ENCODE data around the gene COL23A1.

The COL23A1 gene

DNA sequence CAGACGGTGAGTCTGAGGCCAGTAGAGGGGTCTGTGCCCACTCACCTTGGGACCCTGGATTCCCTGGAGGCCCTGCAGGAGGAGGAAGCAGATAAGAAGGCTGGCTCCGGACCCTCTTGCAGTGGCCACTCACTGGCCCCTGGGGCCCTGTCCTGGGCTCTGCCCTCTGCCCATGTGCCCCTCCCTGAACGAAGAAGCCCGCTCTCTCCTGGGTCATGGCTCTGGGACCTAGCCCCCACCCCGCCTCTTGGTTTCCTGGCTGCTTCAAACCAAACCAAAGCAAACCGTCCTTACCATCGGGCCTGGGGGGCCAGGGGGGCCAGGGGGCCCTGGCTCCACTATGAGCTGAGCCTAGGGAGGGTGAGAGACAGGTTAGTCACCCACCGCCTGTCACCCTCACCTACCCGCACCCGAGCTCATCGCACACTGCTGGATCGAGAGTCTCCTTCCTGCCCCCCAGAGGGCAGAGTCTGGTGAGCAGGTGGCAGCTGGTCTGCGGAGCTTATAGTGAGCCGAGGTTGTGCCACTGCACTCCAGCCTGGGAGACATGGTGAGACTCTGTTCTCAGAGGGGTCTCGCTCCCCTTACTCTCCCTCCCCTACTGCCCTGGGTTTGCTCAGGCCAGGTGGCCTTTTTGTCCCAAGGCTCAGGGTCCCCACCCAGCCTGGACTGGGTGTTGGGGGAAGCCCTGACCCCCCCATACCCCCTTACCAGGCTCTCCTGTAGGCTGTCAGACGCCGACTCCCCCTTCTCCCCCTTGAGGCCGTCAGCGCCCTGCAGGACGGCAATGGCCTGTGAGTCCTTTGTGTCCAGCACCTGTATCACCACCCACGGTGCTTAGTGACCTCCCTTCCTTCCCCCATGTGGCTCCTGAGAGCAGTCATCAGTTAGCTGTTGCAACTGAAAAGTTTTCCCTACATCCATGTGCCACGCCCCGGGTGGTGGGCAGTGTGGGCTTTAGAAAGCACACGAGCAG lies 342.4 kb downstream of the COL23A1 start:
- DNase-seq, result no peak

DNA sequence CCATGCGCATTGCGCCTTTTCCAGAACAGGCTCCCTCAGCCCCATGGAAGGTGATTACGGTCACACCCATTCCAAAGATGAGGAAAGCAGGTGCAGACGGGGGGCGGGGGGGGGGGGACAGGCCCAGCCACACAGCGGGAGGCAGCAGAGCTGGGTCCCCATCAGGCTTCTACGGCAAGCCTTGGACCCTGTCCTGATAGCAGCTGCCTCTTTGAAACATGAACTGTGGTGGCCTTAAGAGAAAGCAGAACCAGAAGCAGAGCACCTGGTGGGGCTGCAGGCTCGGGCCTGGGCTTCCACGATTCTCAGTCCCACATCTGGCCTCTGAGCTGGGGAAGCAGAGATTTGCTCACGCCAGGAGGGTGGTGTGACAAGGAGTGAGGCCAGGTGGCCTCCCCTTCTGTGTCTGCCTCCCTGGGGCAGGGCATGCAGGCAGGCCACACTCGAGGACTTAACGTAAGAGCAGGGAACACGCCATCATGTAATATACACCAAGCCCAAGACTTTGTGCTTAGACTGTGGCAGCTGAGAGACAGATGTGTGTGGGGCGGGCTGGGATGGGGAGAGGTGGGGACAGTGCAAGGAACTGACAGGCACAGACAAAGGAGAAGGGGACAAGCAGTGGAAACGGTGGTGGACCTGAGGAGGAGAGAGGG lies 343.4 kb downstream of the COL23A1 start:
- no peak for DNase-seq

DNA sequence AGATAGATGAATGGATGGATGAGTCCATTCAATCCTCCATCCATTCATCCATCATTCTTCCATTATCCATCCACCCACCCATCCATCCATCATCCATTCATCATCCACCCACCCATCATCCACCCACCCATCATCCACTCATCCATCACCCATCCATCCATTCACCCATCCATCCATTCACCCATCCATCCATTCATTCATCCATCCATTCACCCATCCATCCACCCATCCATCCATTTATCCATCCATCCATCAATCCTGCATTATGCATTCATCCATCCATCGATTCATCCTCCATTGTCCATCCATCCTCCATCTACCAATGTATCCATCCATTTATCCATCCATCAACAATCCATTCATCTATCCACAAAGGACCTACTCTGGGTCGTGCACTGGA lies 344.8 kb downstream of the COL23A1 start:
- DNase-seq, result no peak

DNA sequence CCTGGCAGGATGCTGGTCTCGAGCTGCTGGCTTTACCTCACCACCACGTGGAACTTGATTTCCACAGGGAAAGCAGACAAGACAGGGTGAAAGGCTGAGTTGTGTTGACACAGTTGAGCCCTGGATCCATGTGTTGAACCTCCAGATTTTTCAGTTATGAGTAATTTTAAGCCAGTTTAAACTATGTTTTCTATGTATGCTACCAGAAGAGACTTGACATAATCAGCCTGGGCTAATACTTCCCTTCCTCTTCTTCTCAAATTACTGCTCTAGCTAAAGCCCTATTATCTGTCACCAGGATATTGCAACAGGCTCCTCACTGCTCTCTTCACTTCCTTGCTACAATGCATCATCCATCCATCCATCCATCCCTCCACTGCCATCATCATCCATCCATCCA lies 345.6 kb downstream of the COL23A1 start:
- no peak for DNase-seq

DNA sequence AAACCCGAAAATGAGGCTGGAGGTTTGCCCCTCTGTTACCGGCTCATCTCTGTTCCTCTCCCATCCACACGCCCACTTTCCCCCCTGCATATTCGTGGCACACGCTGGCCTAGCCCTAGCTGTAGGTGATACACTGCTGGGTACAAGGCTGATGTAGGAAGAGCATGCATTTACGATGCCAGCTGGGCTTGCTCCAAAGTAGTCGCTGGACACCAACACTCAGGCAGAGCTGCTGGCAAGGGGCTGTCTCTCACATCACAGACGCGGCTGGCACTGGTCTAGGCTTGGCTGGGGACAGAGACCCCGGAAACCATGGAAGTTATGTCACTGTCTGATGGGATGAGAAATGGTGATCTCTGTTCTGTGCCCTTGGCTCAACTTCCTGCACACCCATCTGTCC lies 347.8 kb downstream of the COL23A1 start:
- DNase-seq, result no peak

DNA sequence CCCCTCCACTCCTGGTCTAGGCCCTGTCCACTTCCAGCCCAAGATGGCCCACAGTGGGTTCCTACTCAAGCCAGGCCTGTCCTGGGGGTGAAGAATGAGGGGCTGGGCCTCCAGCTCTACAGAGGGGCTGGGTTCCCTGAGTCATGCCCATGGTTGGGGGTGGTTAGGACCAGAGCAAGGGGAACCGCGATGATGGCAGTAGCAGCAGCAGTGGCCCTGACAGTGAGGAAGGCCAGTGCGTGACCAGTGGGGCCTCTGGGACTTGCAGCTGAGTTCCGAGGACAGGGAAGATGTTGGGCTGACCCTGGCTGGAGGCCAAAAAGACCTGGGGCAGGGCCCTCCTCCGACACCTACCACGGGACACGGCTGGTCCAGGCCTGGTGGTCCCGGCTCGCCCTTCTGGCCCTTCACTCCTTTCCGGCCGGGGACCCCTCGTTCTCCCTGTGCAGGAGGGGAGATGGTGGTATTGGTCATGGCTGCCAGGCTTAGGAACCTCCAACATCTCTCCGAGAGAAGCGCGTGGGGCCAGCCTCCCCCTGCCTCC lies 348.4 kb downstream of the COL23A1 start:
- DNase-seq, result no peak

DNA sequence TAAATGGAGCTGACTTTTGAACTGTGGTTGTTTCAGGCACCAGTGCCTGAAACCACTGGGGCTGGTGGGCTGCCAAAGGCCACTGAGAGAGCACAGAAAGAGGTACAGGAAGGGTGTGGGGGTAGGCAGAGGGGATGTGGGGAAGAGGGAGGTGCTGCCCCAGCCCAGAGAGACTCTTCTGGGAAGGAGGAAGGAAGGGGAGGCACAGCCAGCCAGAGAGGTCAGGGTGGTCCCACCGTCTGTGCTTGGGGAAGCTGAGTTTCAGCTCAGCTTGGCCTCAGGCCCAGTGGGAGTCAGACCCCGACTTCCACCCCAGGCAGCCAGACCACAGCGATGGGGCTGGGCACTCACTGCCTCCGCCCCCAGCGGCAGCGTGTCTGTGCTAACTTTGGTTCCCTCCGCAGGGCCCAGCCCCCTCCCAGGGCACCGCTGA lies 348.9 kb downstream of the COL23A1 start:
- peak; percentile 98 for DNase-seq

DNA sequence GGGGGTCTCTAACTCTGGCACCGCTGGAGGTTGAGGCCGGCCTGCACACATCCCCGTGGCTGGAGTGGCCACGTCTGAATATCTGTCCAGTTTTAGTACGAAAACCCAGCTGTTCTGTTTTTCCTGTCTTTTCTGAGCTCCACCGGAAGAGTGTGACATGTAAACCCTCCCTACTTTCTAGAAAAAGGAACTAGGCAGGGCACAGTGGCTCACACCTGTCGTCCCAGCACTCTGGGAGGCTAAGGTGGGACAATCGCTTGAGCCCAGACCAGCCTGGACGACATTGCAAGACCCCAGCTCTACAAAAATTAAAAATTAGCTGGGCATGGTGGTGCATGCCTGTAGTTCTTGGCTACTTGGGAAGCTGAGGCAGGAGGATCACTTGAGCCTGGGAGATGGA lies 349.4 kb downstream of the COL23A1 start:
- DNase-seq, result peak; percentile 62

DNA sequence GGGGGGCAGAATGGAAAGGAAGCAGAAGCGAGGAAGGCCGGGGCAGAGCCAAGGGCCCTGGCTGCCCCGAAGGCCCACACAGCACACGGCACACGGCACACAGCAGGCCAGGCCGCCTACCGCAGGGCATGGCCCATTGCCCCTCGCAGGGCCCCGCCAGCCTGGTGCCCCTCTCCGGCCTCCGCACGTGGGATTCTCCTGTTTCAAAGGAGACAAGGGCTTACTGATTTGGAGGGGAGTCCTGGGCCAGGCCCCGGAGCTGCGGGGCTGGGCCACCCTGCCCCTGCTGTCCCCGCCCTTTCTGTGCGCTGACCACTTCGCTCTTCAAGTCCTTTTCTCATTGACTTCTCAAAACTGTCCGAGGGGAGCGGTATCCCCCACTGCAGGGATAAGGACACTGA lies 349.9 kb downstream of the COL23A1 start:
- DNase-seq, result no peak

DNA sequence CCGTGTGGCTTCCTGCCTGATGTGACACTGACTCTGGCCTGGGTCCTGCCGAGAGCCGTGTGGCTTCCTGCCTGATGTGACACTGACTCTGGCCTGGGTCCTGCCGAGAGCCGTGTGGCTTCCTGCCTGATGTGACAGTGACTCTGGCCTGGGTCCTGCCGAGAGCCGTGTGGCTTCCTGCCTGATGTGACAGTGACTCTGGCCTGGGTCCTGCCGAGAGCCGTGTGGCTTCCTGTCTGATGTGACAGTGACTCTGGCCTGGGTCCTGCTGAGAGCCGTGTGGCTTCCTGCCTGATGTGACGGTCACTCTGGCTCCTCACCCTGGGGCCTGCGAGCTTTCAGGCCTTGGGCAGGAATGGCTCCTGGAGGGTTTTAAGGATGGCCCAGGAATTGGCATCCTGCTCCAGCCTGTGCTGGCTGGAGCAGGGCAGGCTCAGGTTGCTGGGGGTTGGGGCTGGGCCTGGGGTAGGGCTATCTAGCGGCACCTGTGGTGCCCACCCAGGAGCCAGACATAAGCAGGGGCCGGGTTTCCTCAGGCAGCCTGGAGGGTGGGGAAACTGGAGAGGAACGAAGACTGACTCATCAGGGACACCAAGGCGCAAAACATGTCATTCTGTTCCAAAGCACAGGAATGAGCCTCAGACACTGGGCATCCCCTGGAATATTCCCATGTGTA lies 350.4 kb downstream of the COL23A1 start:
- DNase-seq, result peak; percentile 31

DNA sequence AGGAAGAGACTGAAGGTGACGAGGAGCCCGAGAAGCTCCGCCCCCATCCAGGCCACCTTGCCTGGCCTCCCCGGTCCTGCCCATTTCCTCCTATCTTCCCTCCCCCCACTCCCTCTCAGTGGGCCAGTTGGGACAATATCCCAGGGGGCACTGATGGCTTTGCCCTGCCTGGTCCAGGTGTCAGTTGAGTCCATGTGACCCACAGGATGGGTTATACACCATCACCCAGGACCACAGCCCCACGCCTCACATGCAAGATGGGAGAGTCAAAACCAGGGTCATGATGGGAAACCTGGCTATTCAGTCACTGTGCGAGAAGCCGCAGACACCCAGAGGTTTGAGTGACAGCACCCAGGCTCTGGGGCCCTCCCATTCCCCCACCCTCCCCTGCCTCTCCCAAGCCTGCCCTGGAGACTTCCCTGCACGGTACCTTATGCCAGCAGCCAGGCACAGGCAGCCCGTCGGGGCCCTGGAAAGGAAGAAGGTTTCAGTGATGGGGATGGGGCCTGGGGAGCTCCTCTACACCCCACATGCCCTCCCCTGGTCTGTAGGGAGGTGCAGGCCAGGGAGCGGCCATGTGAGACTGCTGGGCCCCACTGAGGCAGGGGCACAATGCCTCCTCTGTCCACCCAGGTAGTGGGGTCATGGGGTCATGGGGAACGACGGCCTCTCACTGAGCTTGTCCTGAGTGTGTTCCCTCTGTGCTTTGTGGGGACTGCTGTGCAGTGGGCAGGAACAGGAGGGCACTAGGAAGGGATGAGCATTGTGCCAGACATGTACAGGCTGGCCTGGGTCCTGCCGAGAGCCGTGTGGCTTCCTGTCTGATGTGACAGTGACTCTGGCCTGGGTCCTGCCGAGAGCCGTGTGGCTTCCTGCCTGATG lies 351.2 kb downstream of the COL23A1 start:
- DNase-seq, result peak; percentile 41

DNA sequence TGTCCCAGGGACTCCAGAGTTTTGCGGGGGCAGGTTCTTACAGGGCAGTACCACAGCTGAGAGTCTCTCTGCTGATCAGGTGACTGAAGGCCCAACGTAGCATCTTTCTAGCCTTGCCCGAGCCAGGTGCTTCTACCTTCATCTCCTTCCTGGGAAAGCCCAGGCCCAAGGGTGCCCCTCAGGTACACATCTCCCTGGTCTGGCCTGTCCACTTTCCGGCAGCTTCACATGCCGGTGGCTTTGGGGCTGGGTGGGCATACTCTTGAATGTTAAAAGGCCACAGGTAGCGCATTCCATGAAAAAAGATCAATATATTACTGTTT lies 351.9 kb downstream of the COL23A1 start:
- DNase-seq, result no peak

DNA sequence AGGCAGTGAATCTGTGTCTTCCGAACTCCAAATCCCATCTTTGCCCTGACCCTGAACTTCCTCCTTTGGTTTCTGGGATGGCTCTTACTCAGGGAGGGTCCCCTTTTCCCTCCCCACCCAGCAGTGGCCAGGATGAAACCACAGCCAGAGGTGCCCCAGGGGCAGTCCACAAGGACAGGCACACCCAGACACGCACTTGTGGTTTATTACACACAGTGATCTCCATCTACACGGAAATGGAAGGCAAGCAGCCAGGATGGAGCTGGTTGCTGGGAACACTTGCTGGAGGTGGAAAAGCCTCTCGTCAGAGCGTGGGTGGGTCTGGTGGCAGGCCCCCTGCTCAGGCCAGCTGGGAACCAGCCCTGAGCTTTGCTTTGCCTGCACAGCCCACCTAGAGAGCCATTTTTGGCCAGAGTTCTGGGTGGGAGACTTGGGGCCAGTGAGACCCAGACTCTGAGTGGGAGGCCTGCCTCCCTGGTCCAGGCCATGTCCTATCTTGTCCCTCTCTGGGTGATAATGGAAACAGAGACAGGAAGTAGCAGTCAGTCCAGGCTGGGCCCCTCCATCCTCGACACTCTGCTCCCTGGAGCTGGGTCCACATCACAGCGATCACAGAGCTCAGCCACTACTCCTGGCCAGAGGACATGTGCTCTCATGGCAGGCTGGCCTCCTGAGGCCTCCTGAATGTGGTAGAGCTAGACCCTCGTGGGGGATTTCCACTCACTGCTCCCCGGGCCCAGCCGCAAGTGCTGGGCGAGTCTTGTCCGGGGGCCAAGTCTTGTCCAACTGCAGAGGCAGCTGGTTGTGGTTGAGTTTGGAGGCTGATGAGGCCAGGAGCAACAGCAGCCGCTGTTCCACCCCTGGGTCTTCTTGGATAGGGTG lies 352.5 kb downstream of the COL23A1 start:
- DNase-seq, result no peak

DNA sequence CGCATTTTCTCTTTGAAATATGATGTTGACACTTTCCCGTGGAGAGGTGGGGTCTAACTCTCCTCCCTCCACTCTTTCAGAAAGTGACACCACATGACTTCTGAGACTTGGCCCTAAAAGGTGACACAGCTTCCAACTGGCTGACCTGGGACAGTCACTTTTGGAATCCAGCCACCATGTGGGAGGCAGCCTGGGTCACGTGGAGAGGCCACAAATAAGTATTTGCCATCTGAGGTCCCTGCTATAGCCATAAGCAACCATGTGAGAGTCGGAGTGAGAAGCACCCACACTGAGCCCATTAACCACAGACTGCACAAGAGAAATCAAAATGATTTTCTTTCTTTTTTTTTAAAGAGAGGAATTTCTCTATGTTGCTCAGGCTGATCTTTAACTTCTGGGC lies 353.5 kb downstream of the COL23A1 start:
- no peak for DNase-seq

DNA sequence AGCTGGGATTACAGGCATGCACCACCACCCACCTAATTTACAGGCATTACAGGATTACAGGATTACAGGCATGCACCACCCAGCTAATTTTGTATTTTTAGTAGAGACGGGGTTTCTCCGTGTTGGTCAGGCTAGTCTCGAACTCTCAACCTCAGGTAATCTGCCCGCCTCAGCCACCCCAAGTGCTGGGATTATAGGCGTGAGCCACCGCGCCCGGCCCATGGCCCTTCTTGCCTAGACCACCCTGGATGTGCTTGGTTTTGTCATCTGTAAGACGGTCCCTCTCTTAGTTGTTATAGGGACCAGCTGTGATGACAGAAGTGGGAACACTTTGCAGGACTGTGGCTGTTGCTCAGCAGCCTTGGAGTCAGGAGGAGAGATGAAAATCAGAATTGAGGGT lies 354.1 kb downstream of the COL23A1 start:
- no peak for DNase-seq

DNA sequence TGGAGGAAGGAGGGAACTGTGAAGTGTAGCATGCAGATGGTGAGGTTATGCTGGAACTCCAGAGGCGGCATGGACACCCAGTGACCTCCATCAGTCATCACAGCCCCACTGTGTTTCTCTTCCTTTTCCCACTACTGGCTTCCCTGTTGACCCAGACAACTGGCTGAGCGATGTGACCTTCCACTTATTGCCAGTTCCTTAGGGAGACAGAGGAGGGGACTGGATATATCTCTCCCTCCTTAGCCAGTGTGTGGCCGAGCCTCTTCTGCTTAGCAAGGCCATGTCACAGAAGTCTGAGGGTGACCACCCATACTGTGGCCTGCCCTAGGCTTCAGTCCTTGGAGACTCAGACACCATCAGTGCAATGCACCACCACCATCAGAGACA lies 354.6 kb downstream of the COL23A1 start:
- no peak for DNase-seq

DNA sequence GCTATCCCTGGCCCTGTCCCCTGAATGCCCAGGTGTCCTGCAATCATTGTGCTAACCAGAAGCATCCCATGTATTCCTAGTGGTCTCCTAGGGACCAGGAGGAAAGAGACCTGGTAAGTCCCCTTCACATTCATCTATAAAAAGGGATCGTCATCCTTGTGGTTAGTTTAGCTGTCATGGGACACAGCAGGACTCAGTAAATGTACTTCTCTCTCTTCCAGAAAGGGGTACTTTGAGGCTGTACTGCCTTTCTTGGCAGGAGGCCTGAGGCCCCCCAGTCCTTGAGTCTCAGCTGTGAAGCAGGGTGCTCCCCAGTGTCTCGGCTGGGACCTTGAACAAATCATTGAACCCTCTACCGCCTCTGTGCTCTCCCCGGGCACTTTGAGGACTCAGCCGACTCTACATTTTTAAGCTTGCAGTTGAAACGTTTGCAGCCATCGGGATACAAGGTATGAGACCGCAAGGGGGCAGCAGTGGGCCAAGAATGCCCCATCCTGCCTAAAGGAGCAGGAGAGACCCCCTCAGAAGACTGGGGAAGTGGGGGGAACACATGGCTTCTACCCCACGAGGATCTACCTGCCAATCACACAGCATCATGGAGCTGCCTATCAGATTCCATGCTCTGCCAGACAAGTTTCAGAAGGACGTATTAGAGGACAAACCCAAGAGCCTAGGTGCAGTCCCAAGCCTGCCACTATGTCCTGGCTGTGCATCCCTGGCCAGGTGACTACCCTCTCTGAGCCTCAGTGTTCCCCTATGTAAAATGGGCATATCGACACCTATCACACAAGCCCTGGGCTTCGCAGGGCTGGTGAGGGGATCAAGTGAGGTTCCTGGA lies 355.2 kb downstream of the COL23A1 start:
- peak; percentile 76 for DNase-seq

DNA sequence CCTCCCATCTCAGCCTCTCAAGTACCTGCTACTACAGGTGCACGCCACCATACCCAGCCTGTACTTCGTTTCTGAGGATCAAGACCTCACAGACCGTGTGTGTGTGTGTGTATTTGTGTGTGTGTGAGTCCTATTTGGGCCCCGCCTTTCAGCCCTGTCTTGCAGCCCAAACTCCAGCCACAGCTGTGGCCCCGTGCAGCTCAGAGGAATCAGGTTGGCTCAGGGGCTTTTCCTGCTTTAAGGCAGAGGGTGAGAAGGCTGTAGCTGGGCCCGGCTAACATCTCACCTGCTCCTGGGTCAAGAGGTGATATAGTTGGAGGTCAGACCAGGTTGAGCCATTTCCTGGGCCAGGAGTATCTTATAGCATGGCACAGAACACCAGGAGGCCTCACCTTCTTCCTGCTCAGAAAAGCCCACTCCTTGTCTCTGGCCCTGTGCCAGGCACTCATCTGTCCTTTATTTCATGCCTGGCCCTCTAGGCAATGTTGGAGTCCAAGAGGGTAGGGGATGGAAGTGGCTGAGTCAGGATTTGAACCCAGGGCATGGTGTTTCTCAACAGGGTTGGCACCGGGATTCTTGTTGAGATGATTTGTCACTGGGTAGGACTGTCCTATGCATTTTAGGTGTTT lies 356.0 kb downstream of the COL23A1 start:
- no peak for DNase-seq

DNA sequence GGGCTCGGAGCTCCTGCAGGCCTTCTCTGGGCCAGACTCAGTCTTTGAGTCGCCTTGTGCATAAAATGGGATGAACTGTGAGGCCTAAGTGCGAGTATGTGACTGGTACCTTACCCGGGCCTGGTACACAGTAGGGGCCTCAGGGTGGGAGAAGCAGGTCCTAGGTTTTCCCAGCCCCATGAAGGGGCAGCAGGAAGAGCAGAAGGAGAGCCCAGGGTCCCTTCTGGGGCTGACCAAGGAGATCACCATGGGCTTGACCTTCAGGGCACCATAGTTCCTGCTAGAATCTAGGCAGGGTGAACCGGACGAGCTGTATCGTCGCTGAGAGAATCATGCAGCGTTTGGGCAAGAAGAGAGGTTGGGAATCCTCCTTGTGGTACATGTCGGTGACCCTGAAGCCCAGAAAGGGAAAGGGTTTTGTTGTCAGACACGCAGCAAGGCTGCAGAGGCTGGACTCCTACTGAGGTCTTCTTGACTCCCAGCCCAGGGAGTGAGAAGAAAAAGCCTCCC lies 357.2 kb downstream of the COL23A1 start:
- DNase-seq, result no peak
